Progenitor cell of endocrine pancreas (in vitro differentiated cells): ENCODE results near the gene GLIS1. TPM values are rescaled to one million over a fixed set of nuclear protein-coding genes. Genes with fewer than 3 reads are reported as not detected.

Experiments used
- DNase-seq: peaks from one replicate; pipeline ENCODE4 v3.0.0; 2021; ENCODE audit warnings: low spot score; ENCODE audit not compliant: unreplicated experiment
- H3K27ac Mint-ChIP-seq: 2 replicates; pipeline ENCODE4 v1.8.0; 2021; ENCODE audit warnings: mild to moderate bottlenecking, moderate library complexity, mixed read lengths
- H3K27me3 Mint-ChIP-seq: 2 replicates; pipeline ENCODE4 v1.8.0; 2021; ENCODE audit warnings: mixed read lengths
- H3K36me3 Mint-ChIP-seq: 2 replicates; pipeline ENCODE4 v1.8.0; 2022; ENCODE audit warnings: mixed read lengths; ENCODE audit not compliant: insufficient read depth
- H3K4me1 Mint-ChIP-seq: 2 replicates; pipeline ENCODE4 v1.8.0; 2021; ENCODE audit warnings: low read depth, mixed read lengths
- H3K4me3 Mint-ChIP-seq: 2 replicates; pipeline ENCODE4 v1.8.0; 2021; ENCODE audit warnings: low read depth, mild to moderate bottlenecking, moderate library complexity, mixed read lengths
- H3K9me3 Mint-ChIP-seq: 2 replicates; pipeline ENCODE4 v1.8.0; 2021; ENCODE audit warnings: low read depth, mixed read lengths
- total RNA-seq: library from RNA; stranded (reverse); gene quantifications from 2 replicates; pipeline ENCODE4 v1.2.1, GENCODE V29; 2021
- TF ChIP-seq, protein P1 (sequence below): fragments of 200-600 bp; sonication (generic); IDR thresholded peaks from one replicate; pipeline ENCODE4 v1.5.0; 2021; ENCODE audit warnings: antibody characterized with exemption, mild to moderate bottlenecking; ENCODE audit not compliant: unreplicated experiment

Gene GLIS1
- total RNA-seq, 1 donor from 2014 or later: not detected

DNA sequence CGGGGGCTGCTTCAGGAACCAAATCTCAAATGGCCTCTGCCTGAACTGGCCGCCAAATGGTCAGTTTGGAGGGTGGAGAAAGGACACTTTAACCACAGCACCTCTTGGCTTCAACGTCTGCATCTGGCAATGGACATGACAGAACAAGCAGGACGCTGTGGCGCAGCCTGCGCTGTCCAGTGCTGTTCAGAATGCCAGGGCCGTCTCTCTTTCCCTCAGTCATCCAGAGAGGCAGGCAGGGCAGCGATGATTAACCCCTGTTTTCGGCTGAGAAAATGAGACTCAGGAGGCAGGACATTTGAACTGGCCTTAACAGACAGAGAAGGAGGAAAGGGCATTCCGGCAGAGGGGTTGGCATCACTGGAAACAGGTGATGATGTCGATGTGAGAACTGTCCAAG is 48.6 kb downstream of the GLIS1 start:
- DNase-seq: no peak
- Mint-ChIP-seq H3K4me3 (no peak overlapping the region), H3K36me3 (no peaks in the 10 kb centered on the region), H3K9me3 (no peaks in the 10 kb centered on the region), H3K4me1 (peaks cover 12% of the 10 kb centered on the region), H3K27ac (no peak overlapping the region), H3K27me3 (peaks cover 73% of the 10 kb centered on the region)
- TF ChIP-seq, protein P1, sequence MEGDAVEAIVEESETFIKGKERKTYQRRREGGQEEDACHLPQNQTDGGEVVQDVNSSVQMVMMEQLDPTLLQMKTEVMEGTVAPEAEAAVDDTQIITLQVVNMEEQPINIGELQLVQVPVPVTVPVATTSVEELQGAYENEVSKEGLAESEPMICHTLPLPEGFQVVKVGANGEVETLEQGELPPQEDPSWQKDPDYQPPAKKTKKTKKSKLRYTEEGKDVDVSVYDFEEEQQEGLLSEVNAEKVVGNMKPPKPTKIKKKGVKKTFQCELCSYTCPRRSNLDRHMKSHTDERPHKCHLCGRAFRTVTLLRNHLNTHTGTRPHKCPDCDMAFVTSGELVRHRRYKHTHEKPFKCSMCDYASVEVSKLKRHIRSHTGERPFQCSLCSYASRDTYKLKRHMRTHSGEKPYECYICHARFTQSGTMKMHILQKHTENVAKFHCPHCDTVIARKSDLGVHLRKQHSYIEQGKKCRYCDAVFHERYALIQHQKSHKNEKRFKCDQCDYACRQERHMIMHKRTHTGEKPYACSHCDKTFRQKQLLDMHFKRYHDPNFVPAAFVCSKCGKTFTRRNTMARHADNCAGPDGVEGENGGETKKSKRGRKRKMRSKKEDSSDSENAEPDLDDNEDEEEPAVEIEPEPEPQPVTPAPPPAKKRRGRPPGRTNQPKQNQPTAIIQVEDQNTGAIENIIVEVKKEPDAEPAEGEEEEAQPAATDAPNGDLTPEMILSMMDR: no peak

DNA sequence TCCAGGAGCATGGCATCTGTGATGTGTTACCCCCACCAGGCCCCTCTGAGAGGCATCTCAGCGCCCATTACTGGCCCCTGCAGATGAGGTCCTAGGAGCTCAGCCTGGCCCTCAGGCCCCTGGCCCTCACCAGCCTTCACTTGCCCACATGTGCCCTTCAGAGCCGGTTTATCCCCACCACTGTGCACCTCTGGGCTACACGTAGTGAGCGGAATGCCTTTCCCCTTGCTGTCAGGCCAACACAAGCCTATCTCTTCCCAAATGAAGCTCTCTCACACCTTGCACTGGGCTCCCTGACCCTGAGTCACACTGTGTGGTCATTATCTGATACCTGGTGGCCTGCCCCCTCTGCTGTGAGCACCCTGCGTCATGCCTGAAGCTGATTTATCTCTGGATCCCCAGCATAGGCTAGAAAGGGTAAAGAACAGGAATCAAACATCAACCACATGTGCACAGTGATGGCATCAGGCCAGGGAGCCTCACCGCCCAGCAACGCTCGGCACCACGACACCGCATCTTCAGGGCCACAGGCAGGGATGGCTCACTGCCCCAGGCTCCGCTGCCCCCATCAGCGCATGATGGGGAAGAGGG is 49.1 kb downstream of the GLIS1 start:
- Mint-ChIP-seq H3K36me3 (no peaks in the 10 kb centered on the region), H3K27ac (no peak overlapping the region), H3K4me1 (peaks cover 18% of the 10 kb centered on the region), H3K4me3 (no peak overlapping the region), H3K27me3 (peaks cover 75% of the 10 kb centered on the region), H3K9me3 (no peaks in the 10 kb centered on the region)
- DNase-seq: no peak
- TF ChIP-seq, protein P1: no peak

DNA sequence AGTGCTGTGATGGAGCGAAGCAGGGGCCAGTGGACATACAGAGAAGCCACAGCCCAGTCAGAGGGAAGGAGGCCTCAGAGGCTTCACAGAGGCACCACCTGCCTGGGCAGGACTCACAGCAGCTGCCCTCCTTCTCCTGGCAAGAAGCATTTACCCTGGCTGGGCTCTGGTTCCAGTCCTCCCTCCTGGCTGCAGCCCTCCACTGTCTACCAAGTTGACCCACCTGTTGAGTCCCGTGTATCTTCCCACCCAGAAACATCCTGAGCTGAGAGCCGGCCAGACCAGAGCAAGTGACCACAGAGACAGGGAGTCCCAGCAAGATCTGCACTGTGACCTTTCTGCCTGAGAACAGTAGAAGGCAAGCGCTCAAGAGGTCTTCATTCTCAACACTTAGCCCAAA is 49.7 kb downstream of the GLIS1 start:
- H3K27me3 Mint-ChIP-seq: peaks cover 81% of the 10 kb centered on the region
- no peak overlapping the region for H3K4me3 Mint-ChIP-seq

DNA sequence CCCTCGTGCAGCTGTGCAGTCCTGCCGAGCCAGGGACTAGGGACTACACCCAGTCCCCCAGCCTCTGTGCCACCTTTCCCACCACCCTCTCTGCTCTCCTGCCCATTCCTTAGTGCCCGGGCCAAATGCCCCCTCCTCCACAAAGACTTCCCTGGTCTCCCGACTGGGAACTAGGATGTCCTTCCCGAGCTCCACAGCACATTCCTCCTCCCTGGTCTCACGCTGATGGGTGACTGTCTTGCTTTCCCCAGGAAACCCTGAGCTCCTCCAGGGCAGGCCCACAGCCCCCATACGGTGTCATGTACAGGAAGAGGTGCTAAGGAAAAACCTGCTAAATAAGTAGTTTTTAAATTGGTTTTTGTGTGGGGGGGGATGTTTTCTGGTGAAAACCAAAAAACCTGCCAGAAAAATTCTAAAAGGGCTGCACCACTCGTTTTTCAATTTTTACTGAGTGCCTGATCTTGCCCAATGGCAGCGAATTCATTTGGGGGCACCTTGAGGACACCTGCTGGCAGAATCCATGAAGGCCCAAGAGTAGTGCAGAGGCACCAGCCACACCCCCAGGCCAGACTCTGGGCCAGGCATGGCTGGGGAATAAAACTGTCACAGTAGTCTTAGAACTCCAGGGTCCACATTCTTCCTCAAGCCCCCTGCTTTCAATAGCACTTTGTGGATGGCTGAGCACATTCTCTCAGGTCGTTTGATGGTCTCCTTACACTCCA is 50.4 kb downstream of the GLIS1 start:
- no peaks in the 10 kb centered on the region for H3K36me3 Mint-ChIP-seq
- H3K4me3 Mint-ChIP-seq: no peak overlapping the region
- no peak overlapping the region for H3K27ac Mint-ChIP-seq
- H3K27me3 Mint-ChIP-seq: peaks cover 82% of the 10 kb centered on the region
- no peak for DNase-seq
- peaks cover 21% of the 10 kb centered on the region for H3K4me1 Mint-ChIP-seq
- no peaks in the 10 kb centered on the region for H3K9me3 Mint-ChIP-seq
- TF ChIP-seq, protein P1: no peak

More for the DNA sequence above, 49.7 kb downstream of the GLIS1 start:
- peaks cover 21% of the 10 kb centered on the region for H3K4me1 Mint-ChIP-seq
- TF ChIP-seq, protein P1: no peak
- H3K27ac Mint-ChIP-seq: no peak overlapping the region
- no peaks in the 10 kb centered on the region for H3K36me3 Mint-ChIP-seq
- H3K9me3 Mint-ChIP-seq: no peaks in the 10 kb centered on the region
- DNase-seq: no peak

DNA sequence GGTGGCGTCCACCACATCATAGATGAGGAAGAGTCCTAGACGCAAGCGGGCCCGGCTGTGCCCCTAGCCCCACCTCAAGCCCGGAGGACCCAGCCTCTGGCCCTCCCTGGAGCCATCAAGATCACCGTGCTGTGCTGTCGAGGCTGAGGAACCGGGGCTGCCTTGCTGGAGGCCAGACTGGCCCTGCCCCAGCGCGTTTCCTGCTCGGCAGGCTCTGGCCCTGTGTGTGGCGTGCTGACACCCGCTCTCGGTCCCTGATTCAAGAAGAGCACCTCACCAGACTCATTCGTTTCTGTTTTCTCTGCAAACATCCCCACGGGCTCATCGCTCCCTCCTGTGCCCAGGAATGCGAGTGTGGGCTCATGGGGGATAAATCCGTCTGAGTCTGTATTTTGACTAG is 51.1 kb downstream of the GLIS1 start:
- H3K27me3 Mint-ChIP-seq: peaks cover 80% of the 10 kb centered on the region
- TF ChIP-seq, protein P1: no peak
- no peak for DNase-seq
- no peaks in the 10 kb centered on the region for H3K9me3 Mint-ChIP-seq
- peaks cover 21% of the 10 kb centered on the region for H3K4me1 Mint-ChIP-seq
- H3K4me3 Mint-ChIP-seq: no peak overlapping the region
- H3K27ac Mint-ChIP-seq: no peak overlapping the region
- no peaks in the 10 kb centered on the region for H3K36me3 Mint-ChIP-seq
